Activated naive CD8-positive, alpha-beta T cell (primary cell): Measurements from ENCODE around the gene MLF1.
A peak's percentile ranks its signal among the peaks of the same experiment; 100 is the strongest.
"Not testable (repeated sequence)": the region's sequence is repeated elsewhere in the genome, so short reads cannot be mapped to it uniquely, and the experiment has no call there.

Source experiments
- H3K27ac Mint-ChIP-seq: one replicate; pipeline ENCODE4 v1.8.0; 2021; ENCODE audit warnings: mixed read lengths
- H3K27me3 Mint-ChIP-seq: one replicate; pipeline ENCODE4 v1.8.0; 2021; ENCODE audit warnings: mixed read lengths
- H3K36me3 Mint-ChIP-seq: one replicate; pipeline ENCODE4 v1.8.0; 2021; ENCODE audit warnings: mixed read lengths
- H3K4me1 Mint-ChIP-seq: one replicate; pipeline ENCODE4 v1.8.0; 2021; ENCODE audit warnings: low read depth, mixed read lengths
- H3K4me3 Mint-ChIP-seq: one replicate; pipeline ENCODE4 v1.8.0; 2021; ENCODE audit warnings: mild to moderate bottlenecking, mixed read lengths
- H3K9me3 Mint-ChIP-seq: one replicate; pipeline ENCODE4 v1.8.0; 2021; ENCODE audit warnings: low read depth, mixed read lengths

Gene MLF1

GRCh38 chr3:158570999-158571702 lies at the start of gene MLF1:
MLF1 (plus strand) TSS chr3:158571194; CDS start chr3:158571301, 107 bp downstream.
- no peaks in the 10 kb centered on the region for H3K9me3 Mint-ChIP-seq
- H3K4me1 Mint-ChIP-seq = peaks cover 11% of the 10 kb centered on the region
- H3K27me3 Mint-ChIP-seq = peaks cover 19% of the 10 kb centered on the region
- H3K4me3 Mint-ChIP-seq = peak within 1 kb of the TSS; percentile 91
- no peaks in the 10 kb centered on the region for H3K36me3 Mint-ChIP-seq
- peak within 1 kb of the TSS; percentile 46 for H3K27ac Mint-ChIP-seq

GRCh38 chr3:158522221-158523136 lies 48.5 kb upstream of the MLF1 start:
- Mint-ChIP-seq H3K4me3 (no peak overlapping the region), H3K4me1 (no peaks in the 10 kb centered on the region), H3K27me3 (no peaks in the 10 kb centered on the region), H3K27ac (no peak overlapping the region), H3K36me3 (peaks cover 10% of the 10 kb centered on the region), H3K9me3 (peaks cover 4% of the 10 kb centered on the region)

GRCh38 chr3:158528076-158528674 lies 42.8 kb upstream of the MLF1 start:
- Mint-ChIP-seq H3K27me3 (no peaks in the 10 kb centered on the region), H3K4me3 (no peak overlapping the region), H3K36me3 (peaks cover 5% of the 10 kb centered on the region), H3K9me3 (peaks cover 4% of the 10 kb centered on the region), H3K27ac (no peak overlapping the region), H3K4me1 (no peaks in the 10 kb centered on the region)

GRCh38 chr3:158531334-158531733 lies 39.7 kb upstream of the MLF1 start:
- no peaks in the 10 kb centered on the region for H3K36me3 Mint-ChIP-seq
- no peak overlapping the region for H3K27ac Mint-ChIP-seq
- no peak overlapping the region for H3K4me3 Mint-ChIP-seq
- H3K4me1 Mint-ChIP-seq = no peaks in the 10 kb centered on the region
- H3K27me3 Mint-ChIP-seq = no peaks in the 10 kb centered on the region
- H3K9me3 Mint-ChIP-seq = no peaks in the 10 kb centered on the region

- Mint-ChIP-seq H3K9me3 (no peaks in the 10 kb centered on the region), H3K4me3 (no peak overlapping the region), H3K36me3 (no peaks in the 10 kb centered on the region), H3K27me3 (no peaks in the 10 kb centered on the region), H3K27ac (no peak overlapping the region), H3K4me1 (no peaks in the 10 kb centered on the region)
Measured at GRCh38 chr3:158532099-158532734, 38.8 kb upstream of the MLF1 start.

GRCh38 chr3:158535918-158536317 lies 35.1 kb upstream of the MLF1 start:
- Mint-ChIP-seq H3K9me3 (no peaks in the 10 kb centered on the region), H3K27me3 (no peaks in the 10 kb centered on the region), H3K36me3 (no peaks in the 10 kb centered on the region), H3K4me1 (no peaks in the 10 kb centered on the region), H3K4me3 (no peak overlapping the region), H3K27ac (no peak overlapping the region)

GRCh38 chr3:158539414-158540014 lies 31.5 kb upstream of the MLF1 start:
- H3K9me3 Mint-ChIP-seq = no peaks in the 10 kb centered on the region
- H3K27me3 Mint-ChIP-seq = no peaks in the 10 kb centered on the region
- no peak overlapping the region for H3K27ac Mint-ChIP-seq
- H3K4me1 Mint-ChIP-seq = no peaks in the 10 kb centered on the region
- H3K36me3 Mint-ChIP-seq = peaks cover 6% of the 10 kb centered on the region
- H3K4me3 Mint-ChIP-seq = no peak overlapping the region

GRCh38 chr3:158540066-158540465 lies 30.9 kb upstream of the MLF1 start:
- H3K36me3 Mint-ChIP-seq = peaks cover 8% of the 10 kb centered on the region
- no peak overlapping the region for H3K4me3 Mint-ChIP-seq
- H3K27ac Mint-ChIP-seq = no peak overlapping the region
- H3K4me1 Mint-ChIP-seq = no peaks in the 10 kb centered on the region
- H3K9me3 Mint-ChIP-seq = no peaks in the 10 kb centered on the region
- H3K27me3 Mint-ChIP-seq = no peaks in the 10 kb centered on the region

- H3K4me1 Mint-ChIP-seq = no peaks in the 10 kb centered on the region
- H3K36me3 Mint-ChIP-seq = peaks cover 20% of the 10 kb centered on the region
- H3K27ac Mint-ChIP-seq = no peak overlapping the region
- no peaks in the 10 kb centered on the region for H3K9me3 Mint-ChIP-seq
- no peaks in the 10 kb centered on the region for H3K27me3 Mint-ChIP-seq
- H3K4me3 Mint-ChIP-seq = no peak overlapping the region
Measured at GRCh38 chr3:158548691-158549090, 22.3 kb upstream of the MLF1 start.

GRCh38 chr3:158549938-158550337 lies 21.1 kb upstream of the MLF1 start:
- H3K27ac Mint-ChIP-seq, H3K9me3 Mint-ChIP-seq, H3K4me1 Mint-ChIP-seq, H3K4me3 Mint-ChIP-seq, H3K27me3 Mint-ChIP-seq: not testable (repeated sequence)
- H3K36me3 Mint-ChIP-seq = peaks cover 14% of the 10 kb centered on the region

GRCh38 chr3:158552124-158552523 lies 18.9 kb upstream of the MLF1 start:
- H3K4me3 Mint-ChIP-seq = no peak overlapping the region
- no peak overlapping the region for H3K27ac Mint-ChIP-seq
- no peaks in the 10 kb centered on the region for H3K4me1 Mint-ChIP-seq
- H3K36me3 Mint-ChIP-seq = peaks cover 10% of the 10 kb centered on the region
- H3K27me3 Mint-ChIP-seq = peaks cover 3% of the 10 kb centered on the region
- H3K9me3 Mint-ChIP-seq = no peaks in the 10 kb centered on the region

GRCh38 chr3:158559504-158559903 lies 11.5 kb upstream of the MLF1 start:
- H3K27me3 Mint-ChIP-seq = peaks cover 10% of the 10 kb centered on the region
- H3K36me3 Mint-ChIP-seq = no peaks in the 10 kb centered on the region
- no peak overlapping the region for H3K4me3 Mint-ChIP-seq
- H3K27ac Mint-ChIP-seq = no peak overlapping the region
- H3K4me1 Mint-ChIP-seq = no peaks in the 10 kb centered on the region
- no peaks in the 10 kb centered on the region for H3K9me3 Mint-ChIP-seq

GRCh38 chr3:158560979-158561378 lies 10.0 kb upstream of the MLF1 start:
- H3K4me3 Mint-ChIP-seq = no peak overlapping the region
- no peaks in the 10 kb centered on the region for H3K4me1 Mint-ChIP-seq
- peaks cover 10% of the 10 kb centered on the region for H3K27me3 Mint-ChIP-seq
- H3K9me3 Mint-ChIP-seq = no peaks in the 10 kb centered on the region
- no peaks in the 10 kb centered on the region for H3K36me3 Mint-ChIP-seq
- no peak overlapping the region for H3K27ac Mint-ChIP-seq

GRCh38 chr3:158562674-158563073 lies 8.3 kb upstream of the MLF1 start:
- H3K4me1 Mint-ChIP-seq = no peaks in the 10 kb centered on the region
- peaks cover 5% of the 10 kb centered on the region for H3K27me3 Mint-ChIP-seq
- H3K27ac Mint-ChIP-seq = no peak overlapping the region
- H3K36me3 Mint-ChIP-seq = no peaks in the 10 kb centered on the region
- H3K4me3 Mint-ChIP-seq = no peak overlapping the region
- H3K9me3 Mint-ChIP-seq = no peaks in the 10 kb centered on the region
